Activated CD4-positive, alpha-beta T cell treated with anti-CD3 and anti-CD28 coated beads, Interleukin-2, Interleukin-4, amounts not matched to agents 100 ng/mL and 50 ng/mL, durations not matched to agents 16 hours and 8 hours (primary cell): Measurements from ENCODE around the gene GALNT12.
A peak's percentile ranks its signal among the peaks of the same experiment; 100 is the strongest.

Experiments used
- DNase-seq: peaks from one replicate; pipeline ENCODE4 v3.0.0-alpha.2; 2020; ENCODE audit warnings: low spot score

GALNT12 gene

GRCh38 chr9:98832768-98833089 is 25.3 kb downstream of the GALNT12 start:
- no peak for DNase-seq

GRCh38 chr9:98833090-98833956 is 25.9 kb downstream of the GALNT12 start:
- DNase-seq: no peak

GRCh38 chr9:98834386-98834785 is 26.9 kb downstream of the GALNT12 start:
- no peak for DNase-seq

GRCh38 chr9:98836206-98836605 is 28.7 kb downstream of the GALNT12 start:
- DNase-seq: no peak

GRCh38 chr9:98837516-98837915 is 30.0 kb downstream of the GALNT12 start:
- no peak for DNase-seq

GRCh38 chr9:98838155-98838867 is 30.8 kb downstream of the GALNT12 start:
- DNase-seq: no peak

GRCh38 chr9:98838868-98839565 is 31.5 kb downstream of the GALNT12 start:
- no peak for DNase-seq

- DNase-seq: no peak
These were observed 32.3 kb downstream of the GALNT12 start for GRCh38 chr9:98839724-98840123.

GRCh38 chr9:98842510-98842909 is 35.0 kb downstream of the GALNT12 start:
- DNase-seq: no peak

- no peak for DNase-seq
These were observed 38.6 kb downstream of the GALNT12 start for GRCh38 chr9:98846081-98846480.

- DNase-seq: no peak
These were observed 39.4 kb downstream of the GALNT12 start for GRCh38 chr9:98846879-98847278.

- DNase-seq: peak; percentile 77
These were observed 41.1 kb downstream of the GALNT12 start for GRCh38 chr9:98848450-98849149.

- no peak for DNase-seq
These were observed 42.1 kb downstream of the GALNT12 start for GRCh38 chr9:98849563-98849962.

- DNase-seq: no peak
These were observed 43.6 kb downstream of the GALNT12 start for GRCh38 chr9:98850851-98851729.

- DNase-seq: peak; percentile 38
These were observed 44.4 kb downstream of the GALNT12 start for GRCh38 chr9:98851730-98852459.

- no peak for DNase-seq
These were observed 44.9 kb downstream of the GALNT12 start for GRCh38 chr9:98852460-98852734.

GRCh38 chr9:98852961-98853360 is 45.5 kb downstream of the GALNT12 start:
- no peak for DNase-seq

GRCh38 chr9:98854266-98854665 is 46.8 kb downstream of the GALNT12 start:
- no peak for DNase-seq

- DNase-seq: no peak
These were observed 48.1 kb downstream of the GALNT12 start for GRCh38 chr9:98855592-98855991.

- DNase-seq: no peak
These were observed 49.5 kb downstream of the GALNT12 start for GRCh38 chr9:98856982-98857381.

GRCh38 chr9:98859941-98860340 is 52.5 kb downstream of the GALNT12 start:
- DNase-seq: no peak
